ENCODE results near the gene RHOBTB3.
"Not testable (repeated sequence)": the region's sequence is repeated elsewhere in the genome, so short reads cannot be mapped to it uniquely, and the experiment has no call there.

Gene RHOBTB3

DNA sequence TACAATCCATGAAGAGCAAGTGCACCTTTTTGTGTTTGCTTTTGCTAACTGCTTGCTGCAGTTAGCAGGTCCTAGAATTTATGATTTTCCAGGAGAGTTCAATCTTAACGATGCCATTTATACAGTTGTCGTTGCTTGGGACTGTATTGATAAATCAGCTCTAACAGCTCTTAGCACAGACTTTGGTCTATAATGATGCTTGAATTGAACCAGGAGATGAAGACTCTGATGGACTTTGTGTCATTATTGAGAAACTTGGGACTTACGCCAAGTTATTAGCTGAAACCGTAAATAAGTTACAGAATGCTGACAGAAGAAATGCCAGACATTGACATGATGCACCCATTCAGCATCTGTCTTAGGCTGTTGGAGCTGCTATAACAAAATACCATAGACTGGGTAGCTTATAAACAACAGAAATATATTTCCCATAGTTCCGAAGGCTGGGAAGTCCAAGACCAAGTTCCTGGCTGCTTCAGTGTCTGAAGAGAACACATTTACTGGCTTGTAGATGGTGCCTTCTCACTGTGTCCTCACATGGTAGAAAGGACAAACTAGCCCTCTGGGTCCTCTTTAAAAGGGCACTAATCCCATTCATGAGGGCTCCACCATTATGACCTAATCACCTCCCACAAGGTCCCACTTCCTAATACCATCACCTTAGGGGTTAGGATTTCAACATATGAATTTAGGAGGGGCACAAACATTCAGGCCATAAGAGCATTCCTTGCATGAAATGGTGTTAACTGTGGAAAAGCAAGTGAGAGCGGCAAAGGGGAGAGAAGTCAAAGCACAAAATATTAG, 73.8 kb downstream of the RHOBTB3 start:
- DNase-seq: no peak

DNA sequence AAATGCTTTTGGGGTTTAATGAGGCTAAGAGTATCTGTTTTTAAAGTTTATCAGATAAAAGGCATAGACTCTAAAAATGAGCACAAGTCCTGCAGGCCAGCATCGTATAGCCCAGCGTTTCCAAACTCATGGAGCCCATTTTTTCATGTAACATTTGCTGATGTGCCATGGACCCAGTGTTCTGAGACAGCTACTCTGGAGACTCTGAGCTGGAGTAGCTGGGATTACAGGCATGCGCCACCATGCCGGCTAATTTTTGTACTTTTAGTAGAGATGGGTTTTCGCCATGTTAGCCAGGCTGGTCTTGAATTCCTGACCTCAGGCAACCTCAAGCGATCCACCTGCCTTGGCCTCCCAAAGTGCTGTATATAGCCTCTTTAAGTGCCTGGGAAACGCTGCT, 75.6 kb downstream of the RHOBTB3 start:
- DNase-seq: no peak

DNA sequence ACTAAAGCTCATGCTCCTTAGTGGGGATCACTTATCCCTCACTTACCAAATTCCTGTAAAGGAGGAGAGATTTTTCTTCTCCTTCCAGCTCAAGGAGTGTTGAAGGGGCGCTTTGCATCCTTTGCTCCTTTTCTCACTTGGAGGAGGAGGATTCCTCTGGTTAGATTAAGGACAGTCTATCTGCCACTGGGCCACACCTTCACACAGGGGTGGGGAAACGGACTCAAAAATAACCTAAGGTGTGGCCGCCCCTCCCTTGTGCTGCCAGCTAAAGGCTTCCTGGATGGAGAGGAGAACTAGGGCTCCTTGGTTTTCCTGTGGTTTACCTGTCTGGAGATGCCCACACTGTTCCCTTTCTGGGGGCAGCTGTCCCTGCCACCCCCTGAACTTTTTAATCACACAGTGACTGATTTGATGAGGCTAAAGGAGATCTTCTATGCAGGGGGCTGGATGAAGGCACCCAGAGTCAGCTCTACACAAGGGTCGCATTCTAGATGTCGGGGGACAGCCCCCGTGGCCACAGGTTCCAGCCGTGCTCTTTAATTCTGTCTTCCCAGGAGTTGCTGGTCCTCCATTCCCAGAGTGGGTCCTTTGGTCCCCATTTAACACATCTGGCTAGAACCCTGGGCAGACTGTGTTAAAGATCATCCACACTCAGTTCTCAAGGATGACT, 77.0 kb downstream of the RHOBTB3 start:
- DNase-seq: no peak

DNA sequence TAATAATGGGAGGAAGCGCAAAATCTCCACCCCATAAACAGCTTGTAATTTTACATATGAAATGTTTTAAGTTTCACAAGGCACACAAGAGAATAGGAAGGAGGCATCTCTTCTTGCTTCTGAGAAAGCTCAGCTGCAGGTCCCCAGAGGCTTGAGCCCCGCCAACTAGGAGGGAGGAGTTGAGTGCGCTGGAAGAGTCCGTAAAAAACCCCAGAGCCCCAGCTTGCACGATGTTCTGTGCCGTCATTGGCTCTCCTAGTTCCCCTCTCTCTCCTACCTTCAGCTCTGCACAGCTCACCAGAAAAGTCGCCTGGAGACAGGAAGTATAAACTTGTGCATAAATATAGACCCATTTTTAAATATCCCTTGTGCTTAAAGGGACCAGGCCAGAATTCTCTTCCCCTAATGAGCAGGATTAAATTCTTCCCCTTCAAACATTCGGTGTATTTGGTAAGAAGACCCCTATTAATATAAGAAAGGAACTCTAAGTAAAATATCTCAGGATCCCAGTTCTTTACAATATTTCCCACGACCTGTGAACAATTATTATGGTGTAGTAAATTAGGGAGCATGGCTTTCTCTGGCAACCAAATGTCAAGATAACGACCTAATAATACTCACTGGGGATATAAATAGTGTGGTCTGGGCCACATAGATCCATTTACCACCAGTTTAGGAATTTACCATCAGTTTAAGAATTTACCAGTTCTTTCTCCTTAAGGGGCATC, 77.7 kb downstream of the RHOBTB3 start:
- peak; percentile 67 for DNase-seq

DNA sequence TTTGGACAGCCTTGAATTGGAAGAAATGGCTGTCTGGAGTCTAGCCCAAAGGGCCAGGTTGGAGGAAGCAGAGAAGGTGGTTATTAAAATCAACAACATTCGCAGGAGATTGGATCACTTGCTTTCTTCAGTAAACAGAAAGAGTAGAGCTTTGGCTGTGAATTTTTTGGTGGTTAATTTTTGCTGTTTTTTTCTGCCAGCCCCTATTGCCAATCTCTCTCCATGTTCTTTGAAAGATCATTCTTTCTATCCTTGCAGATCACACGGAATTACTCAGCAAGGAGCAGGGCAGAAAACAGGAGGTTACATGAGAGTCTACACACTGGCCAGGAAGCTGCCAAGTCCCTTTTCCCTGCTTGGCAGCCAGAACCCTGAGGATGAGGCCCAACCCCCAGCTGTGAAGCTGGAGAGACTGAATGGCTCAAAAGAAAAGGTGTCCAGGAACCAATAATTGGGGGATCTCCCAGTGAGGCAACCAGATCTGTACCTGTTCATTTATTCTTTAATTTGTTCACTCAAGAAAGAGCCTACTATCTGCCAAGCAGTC, 78.4 kb downstream of the RHOBTB3 start:
- no peak for DNase-seq

DNA sequence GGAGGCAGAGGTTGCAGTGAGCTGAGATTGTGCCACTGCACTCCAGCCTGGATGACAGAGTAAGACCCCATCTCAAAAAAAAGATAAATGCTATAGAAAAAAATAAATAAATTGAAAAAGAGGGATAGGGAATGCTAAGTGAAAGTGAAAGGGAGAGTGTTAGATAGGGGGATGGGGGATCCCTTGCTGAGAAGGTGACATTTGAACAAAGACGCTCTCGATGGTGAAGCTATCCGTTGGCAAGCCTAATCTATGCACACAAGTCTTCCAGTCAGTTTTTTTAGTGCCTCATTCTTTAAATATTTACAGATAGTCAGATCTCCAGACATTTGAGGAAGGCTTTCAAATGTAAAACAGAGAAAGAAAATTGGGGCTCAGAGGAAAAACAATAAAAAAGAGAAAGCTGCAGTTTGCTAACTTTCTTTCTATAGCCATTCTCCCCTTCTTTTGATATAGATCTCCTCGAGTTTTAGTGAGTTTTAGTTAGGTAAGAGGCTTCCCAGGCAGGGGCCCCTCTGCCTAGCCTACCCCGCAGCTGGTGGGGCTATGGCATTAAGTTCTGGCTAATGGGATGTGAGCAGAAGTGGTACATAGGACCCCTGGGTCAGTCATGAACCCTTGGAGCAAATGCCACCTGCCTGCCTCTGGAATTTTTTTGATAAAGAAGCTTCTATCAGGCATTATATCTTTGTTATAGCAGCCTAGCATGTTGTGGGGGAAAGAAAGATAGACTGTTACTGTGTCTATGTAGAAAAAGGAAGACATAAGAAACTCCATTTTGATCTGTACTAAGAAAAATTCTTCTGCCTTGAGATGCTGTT, 79.4 kb downstream of the RHOBTB3 start:
- no peak for DNase-seq

DNA sequence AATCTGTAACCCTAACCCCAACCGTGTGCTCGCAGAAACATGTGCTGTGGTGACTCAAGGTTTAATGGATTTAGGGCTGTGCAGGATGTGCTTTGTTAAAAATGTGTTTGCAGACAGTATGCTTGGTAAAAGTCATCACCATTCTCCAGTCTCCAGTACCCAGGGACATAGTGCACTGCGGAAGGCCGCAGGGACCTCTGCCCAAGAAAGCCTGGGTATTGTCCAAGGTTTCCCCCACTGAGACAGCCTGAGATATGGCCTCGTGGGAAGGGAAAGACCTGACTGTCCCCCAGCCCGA, 79.9 kb downstream of the RHOBTB3 start:
- not testable (repeated sequence) for DNase-seq

DNA sequence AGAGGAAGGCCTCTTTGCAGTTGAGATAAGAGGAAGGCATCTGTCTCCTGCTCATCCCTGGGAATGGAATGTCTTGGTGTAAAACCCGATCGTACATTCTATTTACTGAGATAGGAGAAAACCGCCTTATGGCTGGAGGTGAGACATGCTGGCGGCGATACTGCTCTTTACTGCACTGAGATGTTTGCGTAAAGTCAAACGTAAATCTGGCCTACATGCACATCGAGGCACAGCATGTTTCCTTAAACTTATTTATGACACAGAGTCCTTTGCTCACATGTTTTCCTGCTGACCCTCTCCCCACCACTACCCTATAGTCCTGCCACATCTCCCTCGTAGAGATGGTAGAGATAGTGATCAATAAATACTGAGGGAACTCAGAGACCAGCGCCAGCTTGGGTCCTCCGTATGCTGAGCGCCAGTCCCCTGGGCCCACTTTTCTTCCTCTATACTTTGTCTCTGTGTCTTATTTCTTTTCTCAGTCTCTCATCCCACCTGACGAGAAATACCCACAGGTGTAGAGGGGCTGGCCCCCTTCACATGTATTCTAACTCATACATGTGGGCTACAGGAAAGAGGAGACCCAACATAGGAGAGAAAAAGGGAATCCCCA, 80.4 kb downstream of the RHOBTB3 start:
- DNase-seq: not testable (repeated sequence)

DNA sequence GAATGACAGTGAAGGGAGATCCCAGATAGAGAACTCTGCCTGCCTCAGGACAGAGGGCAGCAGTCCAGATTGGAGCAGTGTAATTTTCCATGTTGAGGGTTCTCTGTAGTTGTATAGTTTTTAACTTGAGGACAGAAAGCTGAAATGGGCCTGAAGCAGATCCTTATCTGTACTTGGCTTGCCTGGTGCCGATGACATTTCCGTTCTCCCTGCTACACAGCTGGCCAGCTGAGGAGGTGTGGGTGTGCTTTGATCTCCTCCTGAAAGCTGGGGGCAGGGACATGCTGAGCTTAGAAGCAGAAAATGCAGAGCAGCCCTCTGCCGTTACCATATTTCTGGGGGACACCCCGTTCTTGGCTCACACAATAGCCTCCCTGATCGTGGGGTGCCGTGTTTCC, 80.9 kb downstream of the RHOBTB3 start:
- DNase-seq: no peak

DNA sequence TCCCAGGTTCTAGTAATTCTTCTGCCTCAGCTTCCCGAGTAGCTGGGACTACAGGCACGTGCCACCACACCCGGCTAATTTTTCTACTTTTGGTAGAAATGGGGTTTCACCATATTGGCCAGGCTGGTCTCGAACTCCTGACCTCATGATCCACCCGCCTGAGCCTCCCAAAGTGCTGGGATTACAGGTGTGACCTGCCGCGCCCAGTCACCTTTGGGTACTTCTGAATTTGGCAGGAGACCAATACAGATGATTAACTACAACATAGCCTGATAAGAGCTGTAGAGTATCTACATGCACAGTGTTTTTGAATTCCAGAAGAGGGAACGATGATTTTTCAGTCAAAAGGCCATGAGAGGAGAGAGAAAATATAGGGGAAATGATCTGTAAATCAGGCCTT, 81.9 kb downstream of the RHOBTB3 start:
- DNase-seq: not testable (repeated sequence)

DNA sequence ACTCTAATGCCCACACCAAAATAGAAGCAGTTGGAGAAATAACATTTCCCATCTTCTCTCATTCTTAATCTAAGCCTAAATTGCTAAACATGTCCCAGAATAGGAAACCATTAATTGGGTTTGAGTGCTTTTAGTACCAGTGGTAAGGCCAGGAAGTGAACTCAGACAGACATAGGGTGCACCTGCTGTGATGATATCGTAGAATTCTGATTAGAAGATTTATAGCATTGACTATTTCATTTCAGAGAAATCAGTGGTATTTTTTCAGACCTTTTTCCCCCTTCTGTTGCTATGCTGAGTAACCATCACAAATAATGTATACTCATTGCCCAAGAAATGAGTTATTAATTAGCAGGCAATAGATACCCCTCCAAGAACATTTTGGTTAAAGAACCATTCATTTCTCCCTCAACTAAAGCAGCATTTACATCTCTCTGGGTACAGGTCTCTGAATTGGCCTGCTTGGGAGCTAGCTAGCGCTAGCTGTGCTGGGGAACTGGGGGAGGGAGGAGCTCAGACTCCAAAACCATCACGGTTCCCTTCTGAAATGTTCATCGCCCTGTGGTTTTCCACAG, 84.1 kb downstream of the RHOBTB3 start:
- DNase-seq: no peak

DNA sequence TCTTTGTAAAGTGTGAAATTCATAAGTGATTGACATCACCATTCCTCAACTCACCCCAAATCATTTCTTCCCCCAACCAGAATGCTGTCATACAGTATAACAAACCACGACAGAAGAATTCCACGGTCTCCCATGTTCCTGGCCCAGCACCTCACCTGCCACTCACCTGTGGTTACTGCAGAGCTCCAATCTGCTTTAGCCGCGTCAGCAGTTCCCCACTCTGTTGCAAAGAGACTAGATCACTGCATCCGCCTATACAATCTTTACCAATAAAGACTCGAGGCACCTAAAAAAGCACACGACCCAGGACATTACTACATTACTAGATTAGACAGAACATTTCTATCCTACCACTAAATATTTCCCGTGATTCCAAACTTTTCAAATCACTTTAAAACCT, 85.2 kb downstream of the RHOBTB3 start:
- no peak for DNase-seq

DNA sequence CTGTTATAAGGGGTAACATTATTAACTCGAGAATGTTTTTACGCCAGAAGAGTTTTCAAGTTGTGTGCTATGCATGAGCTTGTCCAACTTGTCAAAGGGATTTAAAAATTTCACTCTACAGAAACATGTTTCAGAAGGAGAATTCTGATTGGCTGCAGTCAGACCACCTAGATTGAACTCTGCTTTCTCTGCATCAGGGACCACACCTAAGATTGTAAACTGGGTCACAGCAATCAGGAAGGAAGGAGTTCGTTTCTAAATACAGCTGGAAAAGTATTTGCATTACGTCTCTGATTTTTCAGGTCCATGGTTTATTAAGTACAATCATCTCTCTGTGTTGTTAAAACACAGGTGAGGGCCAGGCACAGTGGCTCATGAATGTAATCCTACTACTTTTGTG, 85.6 kb downstream of the RHOBTB3 start:
- no peak for DNase-seq

DNA sequence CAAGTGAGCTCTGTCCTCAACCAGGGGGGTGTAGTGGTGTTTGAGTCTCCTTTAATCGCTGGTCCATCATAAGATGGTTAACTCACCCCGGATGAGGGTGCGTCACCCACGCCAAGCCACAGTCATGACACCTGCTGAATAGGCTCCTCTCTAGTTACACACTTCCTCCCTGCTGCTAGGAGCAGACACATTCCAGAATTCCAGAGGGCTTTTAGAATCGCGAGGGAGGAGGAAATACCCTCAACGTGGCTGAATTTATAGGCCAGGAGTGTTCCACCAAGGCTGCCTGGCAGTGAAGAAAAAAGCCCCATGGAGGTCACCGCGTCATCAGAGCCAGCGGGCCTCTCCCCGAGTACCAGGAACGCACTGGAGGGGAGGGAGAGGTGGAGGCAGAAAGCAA, 86.3 kb downstream of the RHOBTB3 start:
- peak; percentile 20 for DNase-seq

DNA sequence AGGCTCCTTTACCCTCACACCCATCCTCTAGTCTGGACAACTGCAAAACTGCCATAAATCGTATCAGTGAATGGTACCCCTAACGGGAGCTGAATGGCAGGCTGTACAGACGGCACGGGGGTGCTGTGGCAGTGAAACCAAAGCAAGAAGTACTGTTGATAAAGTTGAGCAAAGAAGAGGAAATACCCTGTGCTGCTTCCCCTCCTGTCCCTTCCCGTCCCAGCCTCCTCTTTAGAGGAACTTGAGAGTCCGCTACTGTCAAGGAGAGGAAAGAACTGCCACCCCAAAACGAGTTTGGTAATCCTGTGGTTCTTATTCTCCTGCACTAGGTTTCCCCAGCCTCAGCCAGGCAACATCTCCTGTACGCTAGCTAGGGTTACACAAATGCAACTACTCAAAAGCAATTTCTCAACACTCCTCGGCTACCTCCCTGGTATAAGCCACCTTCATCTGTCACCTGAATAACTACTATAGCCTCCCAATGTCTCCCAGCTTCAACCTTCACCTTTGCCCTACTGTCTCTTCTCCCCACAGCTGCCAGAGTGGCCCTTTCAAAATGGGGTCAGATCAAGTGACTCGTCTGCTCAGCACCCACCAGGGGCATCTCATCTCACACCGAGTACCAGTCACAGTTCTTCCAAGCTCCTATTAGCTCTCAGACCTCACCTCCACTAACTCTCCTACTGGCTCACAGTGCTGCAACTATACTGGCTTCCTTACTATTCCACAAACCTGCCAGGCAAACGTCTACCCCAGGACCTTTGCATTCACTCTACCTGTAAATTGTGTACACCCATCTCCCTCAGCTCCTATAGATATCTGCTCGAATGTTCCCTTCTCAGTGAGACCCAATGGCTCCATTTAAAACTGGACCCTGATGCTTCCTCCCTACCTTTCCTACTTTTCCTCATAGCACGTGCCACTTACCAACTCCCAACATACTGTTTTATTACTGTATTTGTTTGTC, 87.3 kb downstream of the RHOBTB3 start:
- no peak for DNase-seq

DNA sequence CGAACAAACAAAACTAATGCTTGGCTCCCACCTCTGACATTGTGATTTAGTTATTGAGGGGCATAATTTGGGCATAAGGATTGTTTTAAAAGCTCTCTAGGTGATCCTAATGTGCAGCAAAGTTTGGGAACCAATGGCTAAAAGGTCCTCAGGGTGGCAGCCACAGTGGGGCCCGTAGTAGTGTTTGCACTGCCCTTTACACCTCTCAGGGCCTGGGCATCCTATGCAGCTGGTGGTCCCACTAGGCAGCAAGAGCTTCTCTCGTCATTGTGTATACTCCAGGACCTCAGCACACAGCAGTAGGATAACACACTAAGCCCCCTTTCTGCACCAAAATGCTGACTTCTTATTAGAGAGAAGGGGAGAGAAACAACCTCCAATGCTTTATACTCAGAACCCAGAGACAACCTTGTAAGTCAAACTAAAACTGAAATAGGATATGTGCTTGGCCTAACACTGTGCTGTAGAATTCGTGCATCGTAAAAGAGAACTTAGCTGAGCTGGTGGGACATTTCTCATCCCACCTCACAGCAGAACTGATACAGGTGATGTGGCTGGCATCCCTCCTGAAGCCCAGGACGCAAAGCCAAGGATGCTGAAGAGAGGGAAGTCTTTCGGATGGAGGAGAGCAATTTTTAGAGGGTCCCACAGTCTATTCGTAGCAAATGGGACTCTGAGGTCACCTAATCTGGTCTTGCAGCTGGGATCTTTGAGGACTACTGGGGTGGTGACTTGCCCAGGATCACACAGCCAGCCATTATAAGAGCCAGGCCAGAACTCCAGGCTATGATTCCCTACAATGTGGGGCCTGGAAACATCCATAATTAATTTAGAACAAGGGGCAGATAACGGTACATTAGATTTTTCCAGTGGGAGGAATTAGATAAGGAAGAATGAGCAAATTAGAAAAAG, 90.2 kb downstream of the RHOBTB3 start:
- no peak for DNase-seq

DNA sequence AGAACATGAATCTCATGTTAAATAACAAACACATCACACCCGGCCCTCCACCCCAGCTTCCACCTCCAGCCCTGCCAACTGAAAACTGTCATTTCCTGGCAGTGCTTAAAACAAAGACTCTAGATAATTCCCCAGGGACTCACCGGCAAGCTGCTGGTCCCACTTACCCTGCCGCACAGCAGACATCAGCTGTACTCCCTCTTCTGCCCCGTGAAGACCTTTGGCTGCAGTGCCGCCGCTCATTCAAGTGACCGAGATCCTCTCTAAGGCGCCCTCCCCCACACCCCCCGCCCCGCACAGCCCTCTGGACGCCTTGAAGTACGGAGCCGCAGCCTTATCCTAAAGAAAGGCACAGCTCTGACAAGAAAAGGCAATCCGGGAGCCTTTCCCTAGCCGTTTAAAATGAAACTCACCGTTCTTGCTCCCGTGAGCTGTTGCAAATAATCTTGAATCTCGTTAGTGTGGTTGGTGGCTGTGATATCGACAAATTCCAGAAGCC, 91.0 kb downstream of the RHOBTB3 start:
- DNase-seq: peak; percentile 16

DNA sequence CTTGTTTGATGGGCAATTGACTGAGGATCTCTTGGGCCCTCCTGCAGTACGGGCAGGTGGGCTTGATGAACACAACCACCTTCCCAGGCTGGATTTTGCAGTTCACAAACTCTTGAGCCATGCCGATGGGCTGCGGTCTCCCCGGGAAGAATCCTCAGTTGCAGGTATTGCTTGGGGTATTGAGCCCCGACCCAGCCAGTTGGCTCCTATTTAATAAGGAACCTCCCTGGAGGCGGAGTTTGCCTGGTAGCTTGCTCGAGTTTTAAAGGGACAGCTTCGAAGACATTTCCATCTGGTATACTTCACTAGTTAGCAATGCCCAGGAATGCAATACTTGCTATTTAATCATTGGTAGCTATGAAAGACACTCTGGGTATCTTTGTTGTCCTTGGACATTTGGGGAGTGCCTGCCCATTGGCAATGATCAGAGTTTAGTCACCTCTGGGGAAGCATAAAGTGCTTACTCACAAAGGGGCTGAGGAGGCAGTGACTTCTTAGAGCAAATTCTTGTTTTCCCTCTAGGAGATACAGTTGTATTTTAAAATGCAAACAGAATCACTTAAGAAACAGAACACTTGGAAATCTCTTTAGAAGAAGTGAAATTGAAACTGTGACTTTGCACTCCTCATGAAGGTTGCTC, 91.5 kb downstream of the RHOBTB3 start, which contains the start of gene GLRX:
Gene GLRX (minus strand): TSS at position 185 of the 640 bp plus-strand sequence. CDS start 64 bp downstream, at position 121.
- peak; percentile 49 for DNase-seq

DNA sequence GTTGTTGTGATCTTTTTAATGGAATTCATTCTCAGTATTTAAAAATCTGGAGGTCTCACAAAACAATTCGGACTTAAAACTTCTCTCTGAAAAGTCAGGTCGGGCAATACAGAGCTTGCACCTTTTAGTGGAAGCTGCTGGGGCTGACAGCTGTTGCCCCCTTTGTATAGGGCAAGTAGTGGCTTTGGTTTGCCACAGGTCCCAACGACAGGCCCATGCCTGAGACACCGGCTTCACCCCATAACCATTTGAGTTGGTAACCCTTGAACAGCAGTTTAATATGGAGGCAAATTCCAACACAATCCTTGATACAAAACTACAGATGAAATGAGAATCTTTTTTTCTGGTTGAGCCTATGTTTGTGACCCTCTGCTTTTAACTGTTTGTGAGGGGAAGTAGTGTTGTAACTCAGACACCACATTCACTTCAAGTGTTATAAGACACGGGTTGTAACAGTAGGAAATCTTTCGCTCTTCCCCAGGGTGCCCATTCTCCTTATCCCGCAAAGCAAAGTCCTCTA, 92.1 kb downstream of the RHOBTB3 start:
- DNase-seq: no peak

Measured in activated effector memory CD4-positive, alpha-beta T cell treated with Interleukin-2 at 50 U/mL for 16 hours (primary cell).